Loucy (cell line): Measurements from ENCODE around the gene HBQ1.
"Not testable (repeated sequence)": the region's sequence is repeated elsewhere in the genome, so short reads cannot be mapped to it uniquely, and the experiment has no call there.

Source experiments
- EZH2phosphoT487 ChIP-seq: fragments of 200-600 bp; IDR thresholded peaks from 2 replicates; pipeline ENCODE4 v1.6.1; 2018; ENCODE audit warnings: antibody characterized with exemption, mild to moderate bottlenecking, moderate library complexity, borderline replicate concordance
- TF ChIP-seq, protein P1 (sequence below): fragments of 200-600 bp; sonication (generic); conservative IDR thresholded peaks from 2 replicates; pipeline ENCODE4 v1.5.1; 2014; ENCODE audit warnings: mild to moderate bottlenecking, antibody characterized with exemption, low read length

GRCh38 chr16:153550-154216 is 26.6 kb upstream of the HBQ1 start:
- TF ChIP-seq, protein P1, sequence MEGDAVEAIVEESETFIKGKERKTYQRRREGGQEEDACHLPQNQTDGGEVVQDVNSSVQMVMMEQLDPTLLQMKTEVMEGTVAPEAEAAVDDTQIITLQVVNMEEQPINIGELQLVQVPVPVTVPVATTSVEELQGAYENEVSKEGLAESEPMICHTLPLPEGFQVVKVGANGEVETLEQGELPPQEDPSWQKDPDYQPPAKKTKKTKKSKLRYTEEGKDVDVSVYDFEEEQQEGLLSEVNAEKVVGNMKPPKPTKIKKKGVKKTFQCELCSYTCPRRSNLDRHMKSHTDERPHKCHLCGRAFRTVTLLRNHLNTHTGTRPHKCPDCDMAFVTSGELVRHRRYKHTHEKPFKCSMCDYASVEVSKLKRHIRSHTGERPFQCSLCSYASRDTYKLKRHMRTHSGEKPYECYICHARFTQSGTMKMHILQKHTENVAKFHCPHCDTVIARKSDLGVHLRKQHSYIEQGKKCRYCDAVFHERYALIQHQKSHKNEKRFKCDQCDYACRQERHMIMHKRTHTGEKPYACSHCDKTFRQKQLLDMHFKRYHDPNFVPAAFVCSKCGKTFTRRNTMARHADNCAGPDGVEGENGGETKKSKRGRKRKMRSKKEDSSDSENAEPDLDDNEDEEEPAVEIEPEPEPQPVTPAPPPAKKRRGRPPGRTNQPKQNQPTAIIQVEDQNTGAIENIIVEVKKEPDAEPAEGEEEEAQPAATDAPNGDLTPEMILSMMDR: not testable (repeated sequence)
- not testable (repeated sequence) for TF ChIP-seq EZH2phosphoT487
